GM12878 (cell line): ENCODE data around the gene KCNK7. TPM values are rescaled to one million over a fixed set of nuclear protein-coding genes. Genes with fewer than 3 reads are reported as not detected.

Experiments used
- ATAC-seq: fragments of 200-7000 bp; cut with Tn5 transposase; 3 replicates; pipeline ENCODE4 v1.9.1; 2020; ENCODE audit warnings: mild to moderate bottlenecking, moderate library complexity
- BruUV-seq: library from RNA; stranded (reverse); fragments of 400-500 nt; replicated peaks from 2 replicates; lab custom pipeline; 2021; lab: Mats Ljungman, UMichigan
- CTCF ChIA-PET: fragments of 300-600 bp; sonication (Branson Sonifier 250); formaldehyde crosslinking; extraction: SDS; loops from one replicate; lab custom pipeline; 2021; ENCODE audit warnings: inconsistent platforms; lab: Yijun Ruan, JAX
- POLR2A ChIA-PET: fragments of 350-600 bp; formaldehyde crosslinking; extraction: SDS; loops from one replicate; lab custom pipeline; 2021; ENCODE audit warnings: inconsistent platforms; lab: Charles Lee
- RAD21 ChIA-PET: fragments of 300-600 bp; sonication (Branson Sonifier 250); formaldehyde crosslinking; loops from one replicate; lab custom pipeline; 2023; ENCODE audit warnings: antibody characterized with exemption; ENCODE audit not compliant: unreplicated experiment; lab: Charles Lee
- SMC1A ChIA-PET: fragments of 300-600 bp; sonication (Branson Sonifier 250); formaldehyde crosslinking; loops from one replicate; lab custom pipeline; 2023; ENCODE audit not compliant: unreplicated experiment, uncharacterized antibody; lab: Charles Lee
- DNase-seq: peaks from one replicate; pipeline ENCODE4 v3.0.0-alpha.2; 2011; ENCODE audit warnings: low read depth, low spot score
- FAIRE-seq: peaks from 3 replicates; lab custom pipeline; 2011; peaks lifted over from hg19 to GRCh38; lab: Jason Lieb, UNC
- H2AFZ ChIP-seq: 2 replicates; pipeline ENCODE4 v1.6.0; 2011; ENCODE audit warnings: low read depth, low read length, control low read depth; ENCODE audit not compliant: control insufficient read depth
- H3K27ac ChIP-seq: 2 replicates; pipeline ENCODE4 v1.5.1; 2011; ENCODE audit warnings: control low read depth; ENCODE audit not compliant: control insufficient read depth, insufficient read depth
- H3K27me3 ChIP-seq, 2 experiments: replicated peaks in 1 of 2; 2 replicates each; pipeline versions ENCODE4 v1.6.0 to v1.6.1; 2011; ENCODE audit warnings: low read length in 1 of 2; ENCODE audit not compliant: control insufficient read depth in 2 of 2, insufficient read depth in 2 of 2
- H3K36me3 ChIP-seq, 2 experiments: 2 replicates each; pipeline ENCODE4 v1.5.1; 2011; ENCODE audit warnings: low read length in 1 of 2; ENCODE audit not compliant: control insufficient read depth in 2 of 2, insufficient read depth in 2 of 2
- H3K4me1 ChIP-seq: 2 replicates; pipeline ENCODE4 v1.6.1; 2011; ENCODE audit warnings: mild to moderate bottlenecking, low read length, moderate library complexity, mixed read lengths; ENCODE audit not compliant: control insufficient read depth, insufficient read depth
- H3K4me2 ChIP-seq: 2 replicates; pipeline ENCODE4 v1.6.0; 2011; ENCODE audit warnings: control low read depth; ENCODE audit not compliant: control insufficient read depth, insufficient read depth
- H3K4me3 ChIP-seq: fragments of 200-600 bp; sonication (generic); 2 replicates; pipeline ENCODE4 v1.5.1; 2016
- H3K79me2 ChIP-seq: 2 replicates; pipeline ENCODE4 v1.6.0; 2011; ENCODE audit warnings: low read length; ENCODE audit not compliant: control insufficient read depth, insufficient read depth
- H3K9ac ChIP-seq: 2 replicates; pipeline ENCODE4 v1.8.0; 2011; ENCODE audit warnings: low read length, control low read depth, mixed read lengths; ENCODE audit not compliant: control insufficient read depth, insufficient read depth
- H3K9me3 ChIP-seq: replicated peaks from 3 replicates; pipeline ENCODE4 v1.5.1; 2011; ENCODE audit warnings: mild to moderate bottlenecking, low read length; ENCODE audit not compliant: control insufficient read depth, insufficient read depth
- H4K20me1 ChIP-seq: 2 replicates; pipeline ENCODE4 v1.6.0; 2011; ENCODE audit not compliant: control insufficient read depth, insufficient read depth
- CBFB ChIP-seq: IDR thresholded peaks from 2 replicates; pipeline ENCODE4 v1.6.1; 2016; ENCODE audit warnings: antibody characterized with exemption, low read depth
- IRF5 ChIP-seq: fragments of 450-650 bp; IDR thresholded peaks from 2 replicates; pipeline ENCODE4 v1.6.1; 2017; ENCODE audit warnings: borderline replicate concordance
- JUND ChIP-seq: IDR thresholded peaks from 2 replicates; pipeline ENCODE4 v1.6.1; 2012; ENCODE audit warnings: low read depth, mild to moderate bottlenecking, low read length, improper control_type of control experiment, moderate library complexity
- MTA3 ChIP-seq: IDR thresholded peaks from 2 replicates; pipeline ENCODE4 v1.6.1; 2012; ENCODE audit warnings: low read length, inconsistent platforms, borderline replicate concordance
- NR2C2 ChIP-seq: IDR thresholded peaks from 2 replicates; pipeline ENCODE4 v1.6.1; 2011; ENCODE audit warnings: borderline replicate concordance, low read depth; ENCODE audit not compliant: control insufficient read depth, insufficient read length
- POLR2A ChIP-seq: IDR thresholded peaks from 2 replicates; pipeline ENCODE4 v1.6.1; 2011; ENCODE audit warnings: low read depth, mild to moderate bottlenecking, low read length
- SIX5 ChIP-seq: IDR thresholded peaks from 2 replicates; pipeline ENCODE4 v1.6.1; 2011; ENCODE audit warnings: mild to moderate bottlenecking, low read depth, low read length, moderate library complexity; ENCODE audit not compliant: severe bottlenecking
- SREBF1 ChIP-seq: IDR thresholded peaks from 2 replicates; pipeline ENCODE4 v1.6.1; 2012; ENCODE audit warnings: mild to moderate bottlenecking, low read length
- ZBED1 ChIP-seq: IDR thresholded peaks from 2 replicates; pipeline ENCODE4 v1.6.1; 2016; ENCODE audit warnings: borderline replicate concordance
- ZBTB11 ChIP-seq: fragments of 450-650 bp; formaldehyde crosslinking; IDR thresholded peaks from 2 replicates; pipeline ENCODE4 v1.5.0; 2022; ENCODE audit warnings: mild to moderate bottlenecking, missing genetic modification characterization
- WGBS: methylation state at CpG from one replicate; pipeline ENCODE4 v1.1.6; 2016; ENCODE audit warnings: low lambda C conversion rate; ENCODE audit not compliant: insufficient replicate concordance, insufficient coverage; ENCODE audit errors: missing lambda C conversion rate; 5-methylcytosine and 5-hydroxymethylcytosine counted together
- in situ Hi-C: fragments of 300-500 bp; cut with MboI; formaldehyde crosslinking; loops from 9 replicates; pipeline ENCODE4 v1.14.3; 2018; ENCODE audit warnings: mixed read lengths
- intact Hi-C: fragments of 100-400 bp; cut with micrococcal nuclease; formaldehyde crosslinking; loops from one replicate; pipeline ENCODE4 v1.14.2; 2022; ENCODE audit not compliant: unreplicated experiment
- polyA plus RNA-seq, 11 experiments: library from polyadenylated mRNA; depleted of rRNA in 4 of 11; unstranded in 6 of 11; stranded (reverse) in 5 of 11; fragments of >200 nt; fragmentation: Nextera tagmentation in 4 of 11; fragmentation: Illumina TruSeq in 1 of 11; extraction: Ambion mirVana in 4 of 11; extraction: Trizol in 1 of 11; gene quantifications; 1 replicate in 1 of 11; 2 replicates in 10 of 11; pipeline versions ENCODE4 v1.2.1 to v1.2.3, GENCODE V29; 2011 to 2016; ENCODE audit warnings: inconsistent platforms in 2 of 11, missing spikeins in 2 of 11, low read depth in 1 of 11
- total RNA-seq, 4 experiments: library from RNA; depleted of rRNA in 3 of 4; stranded (reverse); fragments of >200 nt in 3 of 4; fragmentation: Illumina TruSeq in 1 of 4; extraction: Trizol in 1 of 4; gene quantifications; 2 replicates each; pipeline versions ENCODE4 v1.2.1 to v1.2.3, GENCODE V29; 2013 to 2021
- TF ChIP-seq, protein P1 (sequence below): IDR thresholded peaks from 2 replicates; pipeline ENCODE4 v1.6.1; 2011; ENCODE audit warnings: borderline replicate concordance, low read depth, mild to moderate bottlenecking, moderate library complexity, mixed read lengths, low read length; ENCODE audit not compliant: insufficient read depth; ENCODE audit errors: extremely low read length
- TF ChIP-seq, protein P2 (sequence below): IDR thresholded peaks from 2 replicates; pipeline ENCODE4 v1.6.1; 2012; ENCODE audit warnings: improper control_type of control experiment, low read depth, low read length; ENCODE audit not compliant: insufficient replicate concordance

KCNK7 gene
- total and polyA plus RNA-seq, 10 of the 15 experiments (the other 5 are each of a cell fraction or from before 2014, with no cell fraction given): 0.11 to 0.54 (median 0.23) TPM; not detected in 7

- H3K9me3 ChIP-seq: no peaks in the 10 kb centered on the region
- peaks cover 24% of the 10 kb centered on the region for H3K4me1 ChIP-seq
- H3K36me3 ChIP-seq: peaks cover 17 to 21% of the 10 kb centered on the region in 2 experiments; a peak in 3 of 4 replicates
- CTCF ChIA-PET: interaction anchor here (1.2 to 2.9 kb wide), 5 partner anchors 9 to 44 kb away, joined by 3 to 25 read pairs (median 6); partner anchors contain the start of genes FAM89B, SIPA1 and ZNRD2
- in situ Hi-C loops (no loop called here), intact Hi-C loops (no loop called here)
- DNase-seq (no peak), ATAC-seq (no peak), FAIRE-seq (no peak)
- H3K4me2 ChIP-seq: peak overlapping the region; percentile 94
- H3K79me2 ChIP-seq: peaks cover 67% of the 10 kb centered on the region
- H3K9ac ChIP-seq: peak overlapping the region; percentile 68
- peak overlapping the region; percentile 100 for H3K4me3 ChIP-seq
- RAD21 ChIA-PET: interaction anchor here (0.6 to 1.4 kb wide), 2 partner anchors 27 to 95 kb away, joined by 3 read pairs; partner anchors contain the start of gene KAT5
- no peaks in the 10 kb centered on the region; the same call in 1 of the 2 replicates for H4K20me1 ChIP-seq
- POLR2A ChIA-PET: interaction anchor here (0.5 to 5.0 kb wide), 7 partner anchors 22 to 327 kb away, joined by 3 to 34 read pairs (median 3); partner anchors contain the start of genes C11orf68, EHBP1L1 and SIPA1
- no peaks in the 10 kb centered on the region for H3K27me3 ChIP-seq
- peak overlapping the region; percentile 60 for H3K27ac ChIP-seq
- WGBS: 43% methylated on average over 10 of the region's 10 CpGs
- no TSS peak for BruUV-seq
- SMC1A ChIA-PET: interaction anchor here (0.6 to 1.5 kb wide), 3 partner anchors 10 to 44 kb away, joined by 4 to 6 read pairs (median 4); partner anchors contain the start of genes FAM89B and SIPA1
- no peak overlapping the region for H2AFZ ChIP-seq
- TF ChIP-seq ZBTB11 (CRISPR knock-in tag): no peak
- no peak for TF ChIP-seq MTA3
- TF ChIP-seq IRF5: no peak
- TF ChIP-seq CBFB: no peak
- TF ChIP-seq SREBF1: no peak
- TF ChIP-seq, protein P1, sequence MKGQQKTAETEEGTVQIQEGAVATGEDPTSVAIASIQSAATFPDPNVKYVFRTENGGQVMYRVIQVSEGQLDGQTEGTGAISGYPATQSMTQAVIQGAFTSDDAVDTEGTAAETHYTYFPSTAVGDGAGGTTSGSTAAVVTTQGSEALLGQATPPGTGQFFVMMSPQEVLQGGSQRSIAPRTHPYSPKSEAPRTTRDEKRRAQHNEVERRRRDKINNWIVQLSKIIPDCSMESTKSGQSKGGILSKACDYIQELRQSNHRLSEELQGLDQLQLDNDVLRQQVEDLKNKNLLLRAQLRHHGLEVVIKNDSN: no peak
- TF ChIP-seq, protein P2, sequence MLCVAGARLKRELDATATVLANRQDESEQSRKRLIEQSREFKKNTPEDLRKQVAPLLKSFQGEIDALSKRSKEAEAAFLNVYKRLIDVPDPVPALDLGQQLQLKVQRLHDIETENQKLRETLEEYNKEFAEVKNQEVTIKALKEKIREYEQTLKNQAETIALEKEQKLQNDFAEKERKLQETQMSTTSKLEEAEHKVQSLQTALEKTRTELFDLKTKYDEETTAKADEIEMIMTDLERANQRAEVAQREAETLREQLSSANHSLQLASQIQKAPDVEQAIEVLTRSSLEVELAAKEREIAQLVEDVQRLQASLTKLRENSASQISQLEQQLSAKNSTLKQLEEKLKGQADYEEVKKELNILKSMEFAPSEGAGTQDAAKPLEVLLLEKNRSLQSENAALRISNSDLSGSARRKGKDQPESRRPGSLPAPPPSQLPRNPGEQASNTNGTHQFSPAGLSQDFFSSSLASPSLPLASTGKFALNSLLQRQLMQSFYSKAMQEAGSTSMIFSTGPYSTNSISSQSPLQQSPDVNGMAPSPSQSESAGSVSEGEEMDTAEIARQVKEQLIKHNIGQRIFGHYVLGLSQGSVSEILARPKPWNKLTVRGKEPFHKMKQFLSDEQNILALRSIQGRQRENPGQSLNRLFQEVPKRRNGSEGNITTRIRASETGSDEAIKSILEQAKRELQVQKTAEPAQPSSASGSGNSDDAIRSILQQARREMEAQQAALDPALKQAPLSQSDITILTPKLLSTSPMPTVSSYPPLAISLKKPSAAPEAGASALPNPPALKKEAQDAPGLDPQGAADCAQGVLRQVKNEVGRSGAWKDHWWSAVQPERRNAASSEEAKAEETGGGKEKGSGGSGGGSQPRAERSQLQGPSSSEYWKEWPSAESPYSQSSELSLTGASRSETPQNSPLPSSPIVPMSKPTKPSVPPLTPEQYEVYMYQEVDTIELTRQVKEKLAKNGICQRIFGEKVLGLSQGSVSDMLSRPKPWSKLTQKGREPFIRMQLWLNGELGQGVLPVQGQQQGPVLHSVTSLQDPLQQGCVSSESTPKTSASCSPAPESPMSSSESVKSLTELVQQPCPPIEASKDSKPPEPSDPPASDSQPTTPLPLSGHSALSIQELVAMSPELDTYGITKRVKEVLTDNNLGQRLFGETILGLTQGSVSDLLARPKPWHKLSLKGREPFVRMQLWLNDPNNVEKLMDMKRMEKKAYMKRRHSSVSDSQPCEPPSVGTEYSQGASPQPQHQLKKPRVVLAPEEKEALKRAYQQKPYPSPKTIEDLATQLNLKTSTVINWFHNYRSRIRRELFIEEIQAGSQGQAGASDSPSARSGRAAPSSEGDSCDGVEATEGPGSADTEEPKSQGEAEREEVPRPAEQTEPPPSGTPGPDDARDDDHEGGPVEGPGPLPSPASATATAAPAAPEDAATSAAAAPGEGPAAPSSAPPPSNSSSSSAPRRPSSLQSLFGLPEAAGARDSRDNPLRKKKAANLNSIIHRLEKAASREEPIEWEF: no peak
- no peak for TF ChIP-seq SIX5
- TF ChIP-seq POLR2A: no peak
- no peak for TF ChIP-seq NR2C2
- TF ChIP-seq ZBED1: no peak
- TF ChIP-seq JUND: no peak
Observed at GRCh38 chr11:65616575-65617001, 21.0 kb upstream of the KCNK7 start.
